Panc1 (cell line): ENCODE measurements around the gene NUP58. TPM values are rescaled to one million over a fixed set of nuclear protein-coding genes. Genes with fewer than 3 reads are reported as not detected.

Experiments
- ATAC-seq: fragments of 200-7000 bp; cut with Tn5 transposase; 2 replicates; pipeline ENCODE4 v1.9.1; 2020; ENCODE audit warnings: mild to moderate bottlenecking, moderate library complexity
- BruUV-seq: library from RNA; stranded (reverse); fragments of 400-500 nt; replicated peaks from 2 replicates; lab custom pipeline; 2021; lab: Mats Ljungman, UMichigan
- CTCF ChIA-PET: fragments of 300-600 bp; sonication (Branson Sonifier 250); formaldehyde crosslinking; loops from one replicate; lab custom pipeline; 2022; ENCODE audit warnings: antibody characterized with exemption; lab: Charles Lee
- POLR2A ChIA-PET: fragments of 300-600 bp; sonication (Branson Sonifier 250); formaldehyde crosslinking; loops from one replicate; lab custom pipeline; 2022; ENCODE audit warnings: antibody characterized with exemption; lab: Charles Lee
- DNase-seq: peaks from one replicate; pipeline ENCODE4 v3.0.0-alpha.2; 2010; ENCODE audit warnings: low read depth, low spot score
- H3K27ac ChIP-seq: 2 replicates; pipeline ENCODE4 v1.5.1; 2011; ENCODE audit warnings: mild to moderate bottlenecking, low read length, inconsistent platforms
- H3K27me3 ChIP-seq: fragments of 200-500 bp; sonication (Bioruptor generic); 2 replicates; pipeline ENCODE4 v1.6.0; 2014; ENCODE audit warnings: low read length, inconsistent platforms; ENCODE audit not compliant: control insufficient read depth, insufficient read depth
- H3K36me3 ChIP-seq: fragments of 200-500 bp; sonication (Bioruptor generic); 2 replicates; pipeline ENCODE4 v1.5.1; 2014; ENCODE audit warnings: inconsistent platforms, mild to moderate bottlenecking, low read length, moderate library complexity; ENCODE audit not compliant: control insufficient read depth, insufficient read depth
- H3K4me1 ChIP-seq: 2 replicates; pipeline ENCODE4 v1.5.1; 2011; ENCODE audit warnings: inconsistent platforms, mild to moderate bottlenecking, low read length, moderate library complexity; ENCODE audit not compliant: control insufficient read depth, insufficient read depth
- H3K4me3 ChIP-seq, 2 experiments: 2 replicates each; pipeline ENCODE4 v1.5.1; 2011 to 2012; ENCODE audit warnings: low read depth in 2 of 2, low read length in 2 of 2, mild to moderate bottlenecking in 2 of 2, inconsistent platforms in 1 of 2, moderate library complexity in 1 of 2
- H3K9me3 ChIP-seq: fragments of 200-500 bp; sonication (Bioruptor generic); 2 replicates; pipeline ENCODE4 v1.5.1; 2014; ENCODE audit warnings: low read depth, mild to moderate bottlenecking, inconsistent platforms, low read length, moderate library complexity; ENCODE audit not compliant: control insufficient read depth, insufficient read depth
- POLR2AphosphoS5 ChIP-seq: IDR thresholded peaks from 2 replicates; pipeline ENCODE4 v1.6.1; 2012; ENCODE audit warnings: mild to moderate bottlenecking, low read depth, low read length, moderate library complexity
- SIN3A ChIP-seq: IDR thresholded peaks from 2 replicates; pipeline ENCODE4 v1.6.1; 2012; ENCODE audit warnings: low read depth, mild to moderate bottlenecking, low read length, moderate library complexity, borderline replicate concordance; ENCODE audit not compliant: insufficient read depth
- TCF7L2 ChIP-seq: IDR thresholded peaks from 2 replicates; pipeline ENCODE4 v1.6.1; 2011; ENCODE audit warnings: mild to moderate bottlenecking, low read depth, low read length, inconsistent platforms
- in situ Hi-C: cut with HindIII; loops from 2 replicates; pipeline ENCODE4 v1.10.0; 2016; ENCODE audit warnings: low sequenced_read_pairs, low pct_unique_long_range_greater_than_20kb
- intact Hi-C: fragments of 100-400 bp; cut with micrococcal nuclease; formaldehyde crosslinking; loops from one replicate; pipeline ENCODE4 v1.10.0; 2022; ENCODE audit not compliant: unreplicated experiment
- total RNA-seq: library from RNA; stranded (reverse); gene quantifications from one replicate; pipeline ENCODE4 v1.2.1, GENCODE V29; 2021; ENCODE audit not compliant: unreplicated experiment
- TF ChIP-seq, protein P1 (sequence below), 2 experiments: IDR thresholded peaks; 2 replicates each; pipeline ENCODE4 v1.6.1; 2011 to 2012; ENCODE audit warnings: low read depth in 2 of 2, control low read depth in 1 of 2, low read length in 1 of 2, mild to moderate bottlenecking in 1 of 2, moderate library complexity in 1 of 2; ENCODE audit not compliant: insufficient read depth in 1 of 2
- TF ChIP-seq, protein P2 (sequence below): fragments of 450-650 bp; IDR thresholded peaks from 2 replicates; pipeline ENCODE4 v1.5.1; 2017; ENCODE audit warnings: mild to moderate bottlenecking

Gene NUP58
- total RNA-seq, 1 experiment from 2014 or later, result 40.0 TPM

DNA sequence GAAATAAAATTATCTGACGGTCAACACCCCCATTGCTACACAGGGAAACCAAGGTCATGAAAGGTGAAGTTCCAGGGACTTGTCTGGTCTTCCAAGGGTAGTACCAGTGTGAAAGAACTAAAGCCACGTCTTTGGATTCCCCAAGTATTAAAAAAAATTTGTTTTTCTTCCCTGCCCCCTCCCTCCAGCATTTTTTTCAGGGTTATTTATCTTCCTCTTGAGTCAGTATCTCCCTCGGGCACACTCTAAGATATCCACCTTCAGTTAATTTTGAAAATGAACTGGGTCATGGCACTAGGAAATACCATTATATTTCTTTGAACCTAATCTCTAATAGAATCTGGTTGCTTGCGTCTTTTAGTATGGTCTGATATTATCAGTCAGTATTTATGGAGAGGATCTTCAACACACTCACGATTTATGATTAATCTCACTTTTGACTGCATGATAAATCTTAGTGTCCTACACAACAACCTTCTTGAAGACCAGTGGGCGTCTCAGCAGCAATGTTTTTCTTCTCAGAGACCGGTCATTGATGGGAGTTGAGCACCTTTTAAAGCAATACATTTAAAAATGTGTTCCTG lies 79.4 kb downstream of the NUP58 start:
- no peak for ATAC-seq
- TF ChIP-seq SIN3A (no peak), POLR2AphosphoS5 (no peak), TCF7L2 (no peak)
- TF ChIP-seq, protein P1, sequence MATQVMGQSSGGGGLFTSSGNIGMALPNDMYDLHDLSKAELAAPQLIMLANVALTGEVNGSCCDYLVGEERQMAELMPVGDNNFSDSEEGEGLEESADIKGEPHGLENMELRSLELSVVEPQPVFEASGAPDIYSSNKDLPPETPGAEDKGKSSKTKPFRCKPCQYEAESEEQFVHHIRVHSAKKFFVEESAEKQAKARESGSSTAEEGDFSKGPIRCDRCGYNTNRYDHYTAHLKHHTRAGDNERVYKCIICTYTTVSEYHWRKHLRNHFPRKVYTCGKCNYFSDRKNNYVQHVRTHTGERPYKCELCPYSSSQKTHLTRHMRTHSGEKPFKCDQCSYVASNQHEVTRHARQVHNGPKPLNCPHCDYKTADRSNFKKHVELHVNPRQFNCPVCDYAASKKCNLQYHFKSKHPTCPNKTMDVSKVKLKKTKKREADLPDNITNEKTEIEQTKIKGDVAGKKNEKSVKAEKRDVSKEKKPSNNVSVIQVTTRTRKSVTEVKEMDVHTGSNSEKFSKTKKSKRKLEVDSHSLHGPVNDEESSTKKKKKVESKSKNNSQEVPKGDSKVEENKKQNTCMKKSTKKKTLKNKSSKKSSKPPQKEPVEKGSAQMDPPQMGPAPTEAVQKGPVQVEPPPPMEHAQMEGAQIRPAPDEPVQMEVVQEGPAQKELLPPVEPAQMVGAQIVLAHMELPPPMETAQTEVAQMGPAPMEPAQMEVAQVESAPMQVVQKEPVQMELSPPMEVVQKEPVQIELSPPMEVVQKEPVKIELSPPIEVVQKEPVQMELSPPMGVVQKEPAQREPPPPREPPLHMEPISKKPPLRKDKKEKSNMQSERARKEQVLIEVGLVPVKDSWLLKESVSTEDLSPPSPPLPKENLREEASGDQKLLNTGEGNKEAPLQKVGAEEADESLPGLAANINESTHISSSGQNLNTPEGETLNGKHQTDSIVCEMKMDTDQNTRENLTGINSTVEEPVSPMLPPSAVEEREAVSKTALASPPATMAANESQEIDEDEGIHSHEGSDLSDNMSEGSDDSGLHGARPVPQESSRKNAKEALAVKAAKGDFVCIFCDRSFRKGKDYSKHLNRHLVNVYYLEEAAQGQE (IDR thresholded peaks at IDR 0.05; ENCODE audit: insufficient read depth in 1 of 2, low read depth in 2 of 2, low read length in 1 of 2), result no peak
- TF ChIP-seq, protein P2, sequence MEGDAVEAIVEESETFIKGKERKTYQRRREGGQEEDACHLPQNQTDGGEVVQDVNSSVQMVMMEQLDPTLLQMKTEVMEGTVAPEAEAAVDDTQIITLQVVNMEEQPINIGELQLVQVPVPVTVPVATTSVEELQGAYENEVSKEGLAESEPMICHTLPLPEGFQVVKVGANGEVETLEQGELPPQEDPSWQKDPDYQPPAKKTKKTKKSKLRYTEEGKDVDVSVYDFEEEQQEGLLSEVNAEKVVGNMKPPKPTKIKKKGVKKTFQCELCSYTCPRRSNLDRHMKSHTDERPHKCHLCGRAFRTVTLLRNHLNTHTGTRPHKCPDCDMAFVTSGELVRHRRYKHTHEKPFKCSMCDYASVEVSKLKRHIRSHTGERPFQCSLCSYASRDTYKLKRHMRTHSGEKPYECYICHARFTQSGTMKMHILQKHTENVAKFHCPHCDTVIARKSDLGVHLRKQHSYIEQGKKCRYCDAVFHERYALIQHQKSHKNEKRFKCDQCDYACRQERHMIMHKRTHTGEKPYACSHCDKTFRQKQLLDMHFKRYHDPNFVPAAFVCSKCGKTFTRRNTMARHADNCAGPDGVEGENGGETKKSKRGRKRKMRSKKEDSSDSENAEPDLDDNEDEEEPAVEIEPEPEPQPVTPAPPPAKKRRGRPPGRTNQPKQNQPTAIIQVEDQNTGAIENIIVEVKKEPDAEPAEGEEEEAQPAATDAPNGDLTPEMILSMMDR, result no peak
- CTCF ChIA-PET, result no interaction called here
- in situ Hi-C loops (no loop called here), intact Hi-C loops (no loop called here)
- no peak for DNase-seq
- Histone ChIP-seq H3K27ac (no peak overlapping the region), H3K4me3 (no peak overlapping the region), H3K4me1 (no peaks in the 10 kb centered on the region), H3K36me3 (no peaks in the 10 kb centered on the region), H3K9me3 (no peaks in the 10 kb centered on the region), H3K27me3 (no peaks in the 10 kb centered on the region; the same call in 1 of the 2 replicates)
- BruUV-seq, result no TSS peak
- POLR2A ChIA-PET, result no interaction called here

DNA sequence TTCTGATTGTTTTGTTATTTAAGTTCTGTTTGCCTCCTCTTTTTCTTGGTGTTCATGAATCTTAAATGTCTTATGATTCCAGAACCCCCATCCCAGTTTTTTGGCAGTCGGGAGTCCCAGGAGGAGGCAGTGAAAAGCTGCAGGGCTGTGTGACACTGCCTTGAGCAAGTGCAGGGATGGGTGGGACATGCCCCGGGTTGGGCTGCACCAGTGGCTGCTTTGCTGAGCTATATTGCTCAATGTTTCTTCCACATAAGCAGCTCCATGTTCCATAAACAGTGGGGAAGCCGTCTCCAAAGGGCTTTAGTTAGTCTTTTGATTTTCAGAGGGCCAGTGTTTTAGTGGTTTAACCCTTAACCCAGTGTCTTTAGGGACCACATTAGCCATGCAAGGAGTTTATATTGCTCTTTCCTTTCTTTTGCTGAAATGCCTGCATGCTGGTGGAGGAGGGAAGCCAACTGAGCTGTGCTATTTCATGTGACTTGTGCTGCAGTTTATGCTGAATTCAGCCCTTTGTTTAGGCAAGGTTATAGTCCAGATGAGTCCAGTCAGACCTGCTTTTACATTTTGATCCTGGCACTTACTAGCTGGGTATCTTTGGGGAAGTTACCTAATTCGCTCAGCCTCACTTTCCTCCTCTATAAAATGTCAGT lies 83.5 kb downstream of the NUP58 start:
- H3K27ac ChIP-seq, result no peak overlapping the region
- no peaks in the 10 kb centered on the region for H3K36me3 ChIP-seq
- no peaks in the 10 kb centered on the region; the same call in none of the 2 replicates for H3K27me3 ChIP-seq
- CTCF ChIA-PET, result no interaction called here
- no peak for DNase-seq
- ATAC-seq, result no peak
- no TSS peak for BruUV-seq
- intact Hi-C loops (no loop called here), in situ Hi-C loops (no loop called here)
- H3K9me3 ChIP-seq, result no peaks in the 10 kb centered on the region
- no peak overlapping the region for H3K4me3 ChIP-seq
- H3K4me1 ChIP-seq, result no peaks in the 10 kb centered on the region
- TF ChIP-seq, protein P1 (IDR thresholded peaks at IDR 0.05; ENCODE audit: insufficient read depth in 1 of 2, low read depth in 2 of 2, low read length in 1 of 2), result no peak
- TF ChIP-seq, protein P2, result no peak
- POLR2A ChIA-PET, result no interaction called here
